Measurements from ENCODE around the gene CSF3R.

The CSF3R gene

DNA sequence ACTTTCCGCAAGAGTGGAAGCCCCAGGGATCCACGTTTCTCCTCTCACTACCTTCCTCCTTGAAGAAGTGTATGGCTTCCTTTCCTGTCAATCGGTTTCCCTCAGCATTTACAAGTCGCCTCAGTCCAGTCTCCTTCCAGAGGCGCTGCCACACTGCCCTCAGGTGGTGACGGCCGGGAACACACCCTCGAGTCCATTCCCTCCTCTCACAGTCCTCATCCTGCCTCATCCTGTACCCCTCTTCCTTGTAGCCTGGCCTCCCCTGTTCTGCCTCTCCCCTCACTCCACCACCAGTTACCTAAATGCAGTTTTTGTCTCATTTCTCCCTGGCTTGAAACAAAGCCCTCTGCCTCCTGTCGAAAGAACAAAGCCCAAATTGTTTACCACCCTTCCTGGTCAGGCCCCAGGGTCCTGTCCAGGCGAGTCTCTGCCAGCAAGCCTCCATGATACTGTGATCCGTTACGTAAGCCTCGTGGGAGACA lies 61.8 kb downstream of the CSF3R start:
- DNase-seq (ENCODE audit: low read depth in 3 of 3, low spot score in 1 of 3): peak; percentile 76 to 93 (median 86)

- no peak for DNase-seq (ENCODE audit: low read depth in 3 of 3, low spot score in 1 of 3)
Measured at GRCh38 chr1:36420409-36420808, 62.3 kb downstream of the CSF3R start.

GRCh38 chr1:36419569-36419968 lies 63.1 kb downstream of the CSF3R start:
- no peak for DNase-seq (ENCODE audit: low read depth in 3 of 3, low spot score in 1 of 3)

DNA sequence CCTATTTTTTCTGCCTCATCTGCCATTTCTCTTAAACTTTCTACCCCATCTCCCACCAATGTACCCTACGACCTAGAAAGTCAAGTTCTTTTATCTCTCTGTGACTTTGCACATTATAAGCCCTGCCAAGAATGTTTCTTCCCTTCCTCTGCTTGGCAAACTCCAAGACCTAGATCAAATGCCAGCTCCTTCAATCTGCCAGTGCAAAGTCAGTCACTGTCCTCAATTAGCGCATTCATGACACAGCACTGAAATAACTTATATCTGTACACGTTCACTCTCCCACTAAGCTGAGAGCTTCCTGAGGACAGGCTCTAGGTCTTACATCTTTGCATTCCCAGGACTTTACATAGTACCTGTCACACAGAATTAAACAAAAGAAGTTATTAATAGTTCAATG lies 63.6 kb downstream of the CSF3R start:
- DNase-seq (ENCODE audit: low read depth in 3 of 3, low spot score in 1 of 3): no peak

DNA sequence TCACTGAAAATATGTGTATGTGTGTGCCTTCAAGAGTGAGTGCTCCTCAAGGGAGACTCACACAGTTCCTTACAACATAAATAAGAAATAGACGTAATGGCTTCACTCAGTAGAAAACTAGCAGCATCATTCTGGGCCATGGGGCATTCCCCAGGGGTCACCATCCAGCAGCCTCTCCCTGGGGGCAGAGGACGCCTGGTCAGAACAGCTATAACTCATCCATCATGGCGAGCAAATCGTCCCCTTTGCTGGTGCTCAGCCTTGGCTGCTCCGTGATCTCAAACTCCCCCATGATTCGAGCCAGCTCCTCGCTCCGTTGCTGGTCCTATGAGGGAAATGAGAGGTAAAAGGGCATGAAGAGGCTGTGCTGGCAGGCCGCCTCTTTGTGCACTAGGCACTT lies 64.8 kb downstream of the CSF3R start:
- no peak for DNase-seq (ENCODE audit: low read depth in 3 of 3, low spot score in 1 of 3)
